ENCODE measurements around the gene PLCXD3.

Gene PLCXD3

GRCh38 chr5:41522193-41522786, 11.9 kb upstream of the PLCXD3 start:
- no peaks in the 10 kb centered on the region for H3K27me3 ChIP-seq
- TF ChIP-seq, protein P1, sequence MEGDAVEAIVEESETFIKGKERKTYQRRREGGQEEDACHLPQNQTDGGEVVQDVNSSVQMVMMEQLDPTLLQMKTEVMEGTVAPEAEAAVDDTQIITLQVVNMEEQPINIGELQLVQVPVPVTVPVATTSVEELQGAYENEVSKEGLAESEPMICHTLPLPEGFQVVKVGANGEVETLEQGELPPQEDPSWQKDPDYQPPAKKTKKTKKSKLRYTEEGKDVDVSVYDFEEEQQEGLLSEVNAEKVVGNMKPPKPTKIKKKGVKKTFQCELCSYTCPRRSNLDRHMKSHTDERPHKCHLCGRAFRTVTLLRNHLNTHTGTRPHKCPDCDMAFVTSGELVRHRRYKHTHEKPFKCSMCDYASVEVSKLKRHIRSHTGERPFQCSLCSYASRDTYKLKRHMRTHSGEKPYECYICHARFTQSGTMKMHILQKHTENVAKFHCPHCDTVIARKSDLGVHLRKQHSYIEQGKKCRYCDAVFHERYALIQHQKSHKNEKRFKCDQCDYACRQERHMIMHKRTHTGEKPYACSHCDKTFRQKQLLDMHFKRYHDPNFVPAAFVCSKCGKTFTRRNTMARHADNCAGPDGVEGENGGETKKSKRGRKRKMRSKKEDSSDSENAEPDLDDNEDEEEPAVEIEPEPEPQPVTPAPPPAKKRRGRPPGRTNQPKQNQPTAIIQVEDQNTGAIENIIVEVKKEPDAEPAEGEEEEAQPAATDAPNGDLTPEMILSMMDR (IDR thresholded peaks at IDR 0.05): no peak
- H3K4me3 ChIP-seq (ENCODE audit: low read depth in 1 of 2, low read length in 1 of 2): no peak overlapping the region
- H3K4me1 ChIP-seq (ENCODE audit: control insufficient read depth in 1 of 2, insufficient read depth in 1 of 2, low read depth in 1 of 2, low read length in 1 of 2): no peaks in the 10 kb centered on the region
- H3K36me3 ChIP-seq: no peaks in the 10 kb centered on the region
- no peaks in the 10 kb centered on the region for H3K9me3 ChIP-seq
- no peak overlapping the region for H3K27ac ChIP-seq

DNA sequence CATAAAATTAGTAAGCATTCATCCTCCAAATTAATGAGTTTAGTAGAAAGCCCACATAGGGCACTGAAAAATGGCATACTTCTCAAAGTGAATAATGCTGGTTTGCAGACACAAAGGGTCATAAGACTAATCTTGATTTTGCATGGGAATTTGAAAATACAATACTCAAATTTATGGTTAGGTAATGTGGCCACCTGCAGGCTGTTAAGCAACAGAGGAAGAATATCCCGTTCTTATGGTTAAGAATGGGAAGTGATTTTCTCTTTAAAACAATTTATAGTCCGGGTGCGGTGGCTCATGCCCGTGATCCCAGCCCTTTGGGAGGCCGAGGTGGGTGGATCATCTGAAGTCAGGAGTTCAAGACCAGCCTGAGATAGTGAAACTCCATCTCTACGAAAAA, 9.4 kb upstream of the PLCXD3 start:
- no peak overlapping the region for H3K27ac ChIP-seq
- TF ChIP-seq, protein P1 (IDR thresholded peaks at IDR 0.05): no peak
- no peaks in the 10 kb centered on the region for H3K36me3 ChIP-seq
- H3K27me3 ChIP-seq: no peaks in the 10 kb centered on the region
- H3K4me1 ChIP-seq (ENCODE audit: control insufficient read depth in 1 of 2, insufficient read depth in 1 of 2, low read depth in 1 of 2, low read length in 1 of 2): no peaks in the 10 kb centered on the region
- no peak overlapping the region for H3K4me3 ChIP-seq (ENCODE audit: low read depth in 1 of 2, low read length in 1 of 2)
- no peaks in the 10 kb centered on the region for H3K9me3 ChIP-seq

DNA sequence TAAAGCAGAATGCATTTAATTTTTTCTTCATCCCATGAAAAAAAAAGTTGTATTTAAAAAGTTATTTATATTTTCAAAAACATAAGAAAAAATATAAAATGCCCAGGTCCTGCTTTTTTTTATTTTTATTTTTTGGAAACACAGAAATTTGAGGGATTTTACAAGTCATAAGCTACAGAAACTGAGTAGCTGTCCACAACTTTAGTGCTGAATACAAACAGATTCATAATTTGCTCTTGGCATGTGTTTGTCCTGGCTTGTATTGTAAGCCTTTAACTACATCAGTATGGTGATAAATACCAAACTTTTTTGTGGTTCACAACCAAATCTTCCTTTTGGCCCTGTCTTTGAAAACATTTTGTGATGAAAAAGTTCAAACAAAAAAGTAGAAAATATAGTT, 7.5 kb upstream of the PLCXD3 start:
- H3K9me3 ChIP-seq: no peaks in the 10 kb centered on the region
- no peak overlapping the region for H3K4me3 ChIP-seq (ENCODE audit: low read depth in 1 of 2, low read length in 1 of 2)
- TF ChIP-seq, protein P1 (IDR thresholded peaks at IDR 0.05): no peak
- no peaks in the 10 kb centered on the region for H3K4me1 ChIP-seq (ENCODE audit: control insufficient read depth in 1 of 2, insufficient read depth in 1 of 2, low read depth in 1 of 2, low read length in 1 of 2)
- H3K27ac ChIP-seq: no peak overlapping the region
- no peaks in the 10 kb centered on the region for H3K36me3 ChIP-seq
- no peaks in the 10 kb centered on the region for H3K27me3 ChIP-seq

- no peaks in the 10 kb centered on the region for H3K4me1 ChIP-seq (ENCODE audit: control insufficient read depth in 1 of 2, insufficient read depth in 1 of 2, low read depth in 1 of 2, low read length in 1 of 2)
- no peak overlapping the region for H3K27ac ChIP-seq
- peaks cover 30% of the 10 kb centered on the region for H3K27me3 ChIP-seq
- TF ChIP-seq, protein P1 (IDR thresholded peaks at IDR 0.05): no peak
- H3K36me3 ChIP-seq: no peaks in the 10 kb centered on the region
- no peaks in the 10 kb centered on the region for H3K9me3 ChIP-seq
- H3K4me3 ChIP-seq (ENCODE audit: low read depth in 1 of 2, low read length in 1 of 2): no peak overlapping the region
Measured at GRCh38 chr5:41511241-41511640, 840 bp upstream of the PLCXD3 start.

- H3K9me3 ChIP-seq: no peaks in the 10 kb centered on the region
- TF ChIP-seq, protein P1 (IDR thresholded peaks at IDR 0.05): no peak
- peaks cover 30% of the 10 kb centered on the region for H3K27me3 ChIP-seq
- H3K4me3 ChIP-seq (ENCODE audit: low read depth in 1 of 2, low read length in 1 of 2): no peak overlapping the region
- no peaks in the 10 kb centered on the region for H3K36me3 ChIP-seq
- no peak overlapping the region for H3K27ac ChIP-seq
- no peaks in the 10 kb centered on the region for H3K4me1 ChIP-seq (ENCODE audit: control insufficient read depth in 1 of 2, insufficient read depth in 1 of 2, low read depth in 1 of 2, low read length in 1 of 2)
Measured at GRCh38 chr5:41509399-41510175, 814 bp downstream of the PLCXD3 start.
